Measurements from ENCODE around the gene HPGDS.

DNA sequence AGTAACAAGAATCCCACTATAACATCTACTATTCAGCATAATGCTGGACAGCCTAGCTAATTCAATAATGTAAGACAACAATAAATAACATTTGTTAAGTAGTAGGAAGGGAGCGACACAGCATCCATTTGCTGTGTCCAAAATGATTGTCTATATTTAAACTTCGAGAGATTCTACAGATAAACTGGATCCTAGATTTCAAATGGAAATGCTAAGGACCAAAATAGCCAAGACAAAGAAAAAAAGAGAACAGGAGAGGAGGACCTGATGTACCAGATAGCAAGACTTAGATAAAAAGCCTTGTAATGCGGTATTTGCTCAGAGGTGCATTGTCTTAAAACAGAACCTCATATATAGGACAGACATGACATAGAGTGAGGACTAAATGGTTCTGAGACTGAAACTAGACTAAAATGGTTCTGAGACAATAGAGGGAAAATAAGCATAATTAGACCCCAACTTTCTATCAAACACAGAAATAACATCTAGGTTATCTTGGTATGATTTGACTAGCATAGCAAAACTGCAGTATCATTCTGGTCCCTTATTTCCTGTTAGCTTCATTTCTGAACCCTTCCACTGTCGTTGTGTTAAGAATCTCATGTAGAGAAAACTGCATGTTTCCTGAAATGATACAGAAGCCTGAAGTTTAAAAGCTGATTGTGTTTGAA is 3.8 kb downstream of the HPGDS start:
- TF ChIP-seq, protein P1, sequence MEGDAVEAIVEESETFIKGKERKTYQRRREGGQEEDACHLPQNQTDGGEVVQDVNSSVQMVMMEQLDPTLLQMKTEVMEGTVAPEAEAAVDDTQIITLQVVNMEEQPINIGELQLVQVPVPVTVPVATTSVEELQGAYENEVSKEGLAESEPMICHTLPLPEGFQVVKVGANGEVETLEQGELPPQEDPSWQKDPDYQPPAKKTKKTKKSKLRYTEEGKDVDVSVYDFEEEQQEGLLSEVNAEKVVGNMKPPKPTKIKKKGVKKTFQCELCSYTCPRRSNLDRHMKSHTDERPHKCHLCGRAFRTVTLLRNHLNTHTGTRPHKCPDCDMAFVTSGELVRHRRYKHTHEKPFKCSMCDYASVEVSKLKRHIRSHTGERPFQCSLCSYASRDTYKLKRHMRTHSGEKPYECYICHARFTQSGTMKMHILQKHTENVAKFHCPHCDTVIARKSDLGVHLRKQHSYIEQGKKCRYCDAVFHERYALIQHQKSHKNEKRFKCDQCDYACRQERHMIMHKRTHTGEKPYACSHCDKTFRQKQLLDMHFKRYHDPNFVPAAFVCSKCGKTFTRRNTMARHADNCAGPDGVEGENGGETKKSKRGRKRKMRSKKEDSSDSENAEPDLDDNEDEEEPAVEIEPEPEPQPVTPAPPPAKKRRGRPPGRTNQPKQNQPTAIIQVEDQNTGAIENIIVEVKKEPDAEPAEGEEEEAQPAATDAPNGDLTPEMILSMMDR (conservative IDR thresholded peaks at IDR 0.05 in 1 of 2, IDR thresholded peaks at IDR 0.05 in 1 of 2; ENCODE audit: extremely low read depth in 1 of 2, insufficient read depth in 1 of 2, low read depth in 1 of 2, low read length in 2 of 2): no peak
- no peak for TF ChIP-seq EZH2 (IDR thresholded peaks at IDR 0.05; ENCODE audit: borderline replicate concordance, low read length)

All from mammary epithelial cell (primary cell).